Heart left ventricle (tissue), 13 donors: Measurements from ENCODE around the gene CRYBG2.

ENCODE experiments used
- POLR2A ChIP-seq, 2 donors: fragments of 450-650 bp; IDR thresholded peaks; one replicate each; pipeline ENCODE4 v1.6.1; 2017; ENCODE audit warnings: antibody characterized with exemption in 2 of 2, mild to moderate bottlenecking in 2 of 2, moderate library complexity in 2 of 2
- TF ChIP-seq, protein P1 (sequence below), 12 donors: fragments of 200-600 bp; sonication (generic) in 4 of 12; IDR thresholded peaks; one replicate each; pipeline versions ENCODE4 v1.5.0 to v1.8.0; 2018 to 2022; ENCODE audit warnings: antibody characterized with exemption in 12 of 12, mild to moderate bottlenecking in 5 of 12
- donor health status: ischemic (EF 13 %, LVEDD 7.1; RV severe dilation, severe dysfunction).
- donor health status: DM: no; HTN: yes; CAD: no.
- donor health status: DM: no; HTN: no; CAD: no.
- donor health status: ischemic (EF 25% LVEDD 6.9; RV normal size, moderate dysfunction).
- donor health status: ischemic (EF 25% LVEDD 5.7; RV mildly dilated, moderate dysfunction).
- donor health status: ischemic (EF 35%, LVEDD 5.7; RV mildly dilated, moderate dysfunction).
- donor health status: nonischemic (EF 11% LVEDD 7.7; RV severe dilation, severe dysfunction).
- donor health status: DM: yes; HTN: yes; CAD: no.
- donor health status: PGD.
- donor health status: ischemic (EF 29% LVEDD 5.4; RV normal size, mild dysfunction).
- donor health status: nonischemic (EF 23%, LVEDD 6.1; RV moderate dilation, normal function).

DNA sequence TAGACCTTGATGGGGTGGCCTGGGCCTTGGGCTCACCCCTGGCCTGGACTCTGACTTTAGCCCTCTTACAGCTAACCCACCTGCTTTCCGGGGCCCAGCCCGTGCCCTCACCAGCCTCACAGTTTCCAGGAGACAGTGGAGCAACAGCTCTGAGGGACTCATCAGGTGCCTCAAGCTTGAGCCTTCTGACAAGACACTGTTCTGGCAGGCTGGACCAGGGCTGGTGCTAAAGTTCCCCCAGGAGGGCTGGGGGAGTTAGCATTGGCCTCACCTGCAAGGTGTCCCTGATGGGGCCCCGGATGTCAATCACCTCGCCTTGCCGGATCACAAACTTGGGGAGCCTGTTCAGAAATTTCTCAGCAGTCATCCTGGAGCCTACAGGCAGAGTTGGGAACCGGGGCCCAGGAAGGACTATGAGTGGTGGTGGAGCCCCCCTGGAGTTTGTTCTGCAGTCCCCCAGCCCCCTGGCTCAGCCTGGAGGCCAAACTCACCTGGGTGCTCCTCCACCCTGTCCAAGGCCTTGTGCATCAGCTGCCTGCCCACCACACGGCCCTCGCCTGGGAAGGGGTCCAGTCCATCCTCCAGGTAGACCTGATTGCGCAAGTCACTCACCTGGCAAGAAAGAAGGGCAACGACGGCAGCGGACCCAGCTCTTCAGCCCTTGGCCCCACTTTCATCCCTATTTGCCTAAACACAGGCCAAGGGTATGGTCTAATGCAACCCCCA lies 69.9 kb downstream of the CRYBG2 start:
- TF ChIP-seq, protein P1, sequence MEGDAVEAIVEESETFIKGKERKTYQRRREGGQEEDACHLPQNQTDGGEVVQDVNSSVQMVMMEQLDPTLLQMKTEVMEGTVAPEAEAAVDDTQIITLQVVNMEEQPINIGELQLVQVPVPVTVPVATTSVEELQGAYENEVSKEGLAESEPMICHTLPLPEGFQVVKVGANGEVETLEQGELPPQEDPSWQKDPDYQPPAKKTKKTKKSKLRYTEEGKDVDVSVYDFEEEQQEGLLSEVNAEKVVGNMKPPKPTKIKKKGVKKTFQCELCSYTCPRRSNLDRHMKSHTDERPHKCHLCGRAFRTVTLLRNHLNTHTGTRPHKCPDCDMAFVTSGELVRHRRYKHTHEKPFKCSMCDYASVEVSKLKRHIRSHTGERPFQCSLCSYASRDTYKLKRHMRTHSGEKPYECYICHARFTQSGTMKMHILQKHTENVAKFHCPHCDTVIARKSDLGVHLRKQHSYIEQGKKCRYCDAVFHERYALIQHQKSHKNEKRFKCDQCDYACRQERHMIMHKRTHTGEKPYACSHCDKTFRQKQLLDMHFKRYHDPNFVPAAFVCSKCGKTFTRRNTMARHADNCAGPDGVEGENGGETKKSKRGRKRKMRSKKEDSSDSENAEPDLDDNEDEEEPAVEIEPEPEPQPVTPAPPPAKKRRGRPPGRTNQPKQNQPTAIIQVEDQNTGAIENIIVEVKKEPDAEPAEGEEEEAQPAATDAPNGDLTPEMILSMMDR (IDR thresholded peaks at IDR 0.05) = no peak
- no peak for TF ChIP-seq POLR2A (IDR thresholded peaks at IDR 0.05)
